Fibroblast of lung (primary cell): ENCODE measurements around the gene LANCL2. TPM values are rescaled to one million over a fixed set of nuclear protein-coding genes. Genes with fewer than 3 reads are reported as not detected.

Experiments used
- DNase-seq, 2 donors: peaks; one replicate each; pipeline versions ENCODE4 v3.0.0 to v3.0.0-alpha.2; 2010; ENCODE audit warnings: low read depth in 2 of 2
- H2AFZ ChIP-seq: 2 replicates; pipeline ENCODE4 v1.5.1; 2012; ENCODE audit warnings: low read length, control low read depth, inconsistent platforms
- H3K27ac ChIP-seq: 2 replicates; pipeline ENCODE4 v1.5.1; 2011; ENCODE audit warnings: low read length, control low read depth; ENCODE audit not compliant: insufficient read depth
- H3K27me3 ChIP-seq: 2 replicates; pipeline ENCODE4 v1.5.1; 2011; ENCODE audit warnings: mild to moderate bottlenecking, low read length; ENCODE audit not compliant: control insufficient read depth, insufficient read depth
- H3K36me3 ChIP-seq: 2 replicates; pipeline ENCODE4 v1.5.1; 2011; ENCODE audit warnings: low read length; ENCODE audit not compliant: control insufficient read depth, insufficient read depth
- H3K4me1 ChIP-seq: 2 replicates; pipeline ENCODE4 v1.5.1; 2011; ENCODE audit warnings: low read length; ENCODE audit not compliant: control insufficient read depth, insufficient read depth; ENCODE audit errors: extremely low read depth
- H3K4me2 ChIP-seq: 2 replicates; pipeline ENCODE4 v1.5.1; 2011; ENCODE audit warnings: low read length, control low read depth; ENCODE audit not compliant: insufficient read depth; ENCODE audit errors: extremely low read depth
- H3K4me3 ChIP-seq, 4 experiments: fragments of 200-600 bp in 1 of 4; sonication (generic) in 1 of 4; replicated peaks in 1 of 4; 2 replicates each; pipeline ENCODE4 v1.5.1; 2011 to 2016; ENCODE audit warnings: low read length in 4 of 4, low read depth in 3 of 4, mild to moderate bottlenecking in 3 of 4, control low read depth in 2 of 4, inconsistent platforms in 1 of 4, mixed read lengths in 1 of 4; ENCODE audit not compliant: insufficient read depth in 1 of 4; ENCODE audit errors: control extremely low read depth in 1 of 4
- H3K79me2 ChIP-seq: 2 replicates; pipeline ENCODE4 v1.5.1; 2012; ENCODE audit warnings: mild to moderate bottlenecking, low read length, inconsistent platforms; ENCODE audit not compliant: control insufficient read depth, insufficient read depth
- H3K9ac ChIP-seq: 2 replicates; pipeline ENCODE4 v1.5.1; 2011; ENCODE audit warnings: mild to moderate bottlenecking, low read length, control low read depth; ENCODE audit not compliant: insufficient read depth
- H3K9me3 ChIP-seq: 2 replicates; pipeline ENCODE4 v1.5.1; 2012; ENCODE audit warnings: low read depth, low read length; ENCODE audit not compliant: control insufficient read depth, insufficient read depth
- H4K20me1 ChIP-seq: 2 replicates; pipeline ENCODE4 v1.5.1; 2011; ENCODE audit warnings: low read length; ENCODE audit not compliant: control insufficient read depth, insufficient read depth; ENCODE audit errors: extremely low read depth
- EZH2 ChIP-seq: IDR thresholded peaks from 2 replicates; pipeline ENCODE4 v1.5.1; 2012; ENCODE audit warnings: low read length, control low read depth, mild to moderate bottlenecking; ENCODE audit errors: missing control alignments
- polyA plus RNA-seq, 2 donors: library from polyadenylated mRNA; depleted of rRNA in 1 of 2; stranded (reverse) in 1 of 2; unstranded in 1 of 2; fragments of >200 nt; gene quantifications; 2 replicates each; pipeline ENCODE4 v1.2.1, GENCODE V29; 2011 to 2012; ENCODE audit warnings: missing spikeins in 1 of 2
- total RNA-seq: library from RNA; depleted of rRNA; stranded (reverse); fragments of >200 nt; gene quantifications from 2 replicates; pipeline ENCODE4 v1.2.1, GENCODE V29; 2014
- TF ChIP-seq, protein P1 (sequence below), 2 donors: IDR thresholded peaks in 1 of 2; conservative IDR thresholded peaks in 1 of 2; 1 replicate in 1 of 2; 2 replicates in 1 of 2; pipeline ENCODE4 v1.5.1; 2011 to 2012; ENCODE audit warnings: low read length in 2 of 2, control low read depth in 1 of 2, inconsistent platforms in 1 of 2, low read depth in 1 of 2, mild to moderate bottlenecking in 1 of 2

The LANCL2 gene
- total and polyA plus RNA-seq, 2 donors (not counting 1 experiment from before 2014, with no cell fraction given): 8.9 to 15.0 TPM

DNA sequence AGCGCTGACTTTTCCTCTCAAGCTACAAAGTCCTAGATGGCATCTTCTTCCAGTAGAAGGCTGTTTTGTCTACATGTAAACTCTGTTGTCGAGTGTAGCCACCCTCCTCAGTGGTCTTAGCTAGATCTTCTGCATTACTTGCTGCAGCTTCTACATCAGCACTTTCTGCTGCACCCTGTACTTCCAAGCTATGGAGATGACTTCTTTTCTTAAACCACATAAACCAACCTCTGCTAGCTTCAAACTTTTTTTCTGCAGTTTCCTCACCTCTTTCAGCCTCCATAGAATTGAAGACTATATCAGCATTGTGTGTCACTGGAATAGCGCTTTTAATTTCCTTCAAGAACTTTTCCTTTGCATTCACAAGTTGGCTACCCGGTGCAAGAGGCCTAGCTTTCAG is 87.8 kb downstream of the LANCL2 start:
- Histone ChIP-seq H3K79me2 (no peaks in the 10 kb centered on the region), H4K20me1 (no peaks in the 10 kb centered on the region), H3K36me3 (no peaks in the 10 kb centered on the region), H3K4me2 (no peak overlapping the region), H3K27me3 (no peaks in the 10 kb centered on the region), H3K9me3 (no peaks in the 10 kb centered on the region), H3K27ac (no peak overlapping the region), H3K9ac (no peak overlapping the region), H3K4me1 (no peaks in the 10 kb centered on the region), H2AFZ (no peak overlapping the region), H3K4me3 (no peak overlapping the region)
- no peak for DNase-seq
- TF ChIP-seq, protein P1, sequence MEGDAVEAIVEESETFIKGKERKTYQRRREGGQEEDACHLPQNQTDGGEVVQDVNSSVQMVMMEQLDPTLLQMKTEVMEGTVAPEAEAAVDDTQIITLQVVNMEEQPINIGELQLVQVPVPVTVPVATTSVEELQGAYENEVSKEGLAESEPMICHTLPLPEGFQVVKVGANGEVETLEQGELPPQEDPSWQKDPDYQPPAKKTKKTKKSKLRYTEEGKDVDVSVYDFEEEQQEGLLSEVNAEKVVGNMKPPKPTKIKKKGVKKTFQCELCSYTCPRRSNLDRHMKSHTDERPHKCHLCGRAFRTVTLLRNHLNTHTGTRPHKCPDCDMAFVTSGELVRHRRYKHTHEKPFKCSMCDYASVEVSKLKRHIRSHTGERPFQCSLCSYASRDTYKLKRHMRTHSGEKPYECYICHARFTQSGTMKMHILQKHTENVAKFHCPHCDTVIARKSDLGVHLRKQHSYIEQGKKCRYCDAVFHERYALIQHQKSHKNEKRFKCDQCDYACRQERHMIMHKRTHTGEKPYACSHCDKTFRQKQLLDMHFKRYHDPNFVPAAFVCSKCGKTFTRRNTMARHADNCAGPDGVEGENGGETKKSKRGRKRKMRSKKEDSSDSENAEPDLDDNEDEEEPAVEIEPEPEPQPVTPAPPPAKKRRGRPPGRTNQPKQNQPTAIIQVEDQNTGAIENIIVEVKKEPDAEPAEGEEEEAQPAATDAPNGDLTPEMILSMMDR (conservative IDR thresholded peaks at IDR 0.05 in 1 of 2, IDR thresholded peaks at IDR 0.05 in 1 of 2; ENCODE audit: low read depth in 1 of 2, low read length in 2 of 2): no peak
- no peak for TF ChIP-seq EZH2

DNA sequence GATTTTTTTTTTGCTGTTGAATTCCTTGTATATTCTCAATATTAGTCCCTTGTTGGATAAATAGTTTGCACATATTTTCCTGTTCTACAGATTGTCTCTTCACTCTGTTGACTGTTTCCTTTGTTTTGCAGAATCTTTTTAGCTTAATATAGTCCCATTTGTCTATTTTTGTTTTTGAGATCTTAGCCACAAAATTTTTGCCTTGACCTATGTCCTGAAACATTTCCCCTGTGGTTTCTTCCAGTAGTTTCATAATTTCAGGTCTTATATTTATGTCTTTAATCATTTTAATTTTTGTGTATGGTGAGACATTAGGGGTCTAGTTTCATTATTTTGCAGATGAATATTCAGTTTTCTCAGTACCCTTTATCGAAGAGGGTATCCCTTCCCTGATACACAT is 92.7 kb downstream of the LANCL2 start:
- H3K4me2 ChIP-seq: no peak overlapping the region
- no peak for DNase-seq
- no peaks in the 10 kb centered on the region for H3K36me3 ChIP-seq
- H3K9me3 ChIP-seq: no peaks in the 10 kb centered on the region
- H3K9ac ChIP-seq: no peak overlapping the region
- H3K79me2 ChIP-seq: no peaks in the 10 kb centered on the region
- H2AFZ ChIP-seq: no peak overlapping the region
- no peaks in the 10 kb centered on the region for H4K20me1 ChIP-seq
- H3K4me3 ChIP-seq: no peak overlapping the region
- H3K27ac ChIP-seq: no peak overlapping the region
- no peaks in the 10 kb centered on the region for H3K4me1 ChIP-seq
- H3K27me3 ChIP-seq: no peaks in the 10 kb centered on the region
- no peak for TF ChIP-seq EZH2
- TF ChIP-seq, protein P1 (conservative IDR thresholded peaks at IDR 0.05 in 1 of 2, IDR thresholded peaks at IDR 0.05 in 1 of 2; ENCODE audit: low read depth in 1 of 2, low read length in 2 of 2): no peak

DNA sequence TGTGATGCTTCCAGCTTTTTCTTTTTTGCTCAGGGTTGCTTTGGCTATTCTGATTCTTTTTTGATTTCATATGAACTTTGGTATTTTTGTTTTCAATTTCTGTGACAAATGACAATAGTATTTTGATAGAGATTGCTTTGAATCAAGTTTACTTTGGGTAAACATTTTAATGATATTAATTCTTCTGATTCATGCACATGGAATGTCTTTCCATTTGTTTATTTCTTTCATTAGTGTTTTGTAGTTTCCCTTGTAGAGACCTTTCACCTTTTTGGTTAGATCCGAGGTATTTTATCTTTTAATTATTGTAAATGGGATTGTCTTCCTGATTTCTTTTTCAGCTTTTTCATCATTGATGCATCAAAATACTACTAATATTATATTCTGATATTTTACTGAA is 93.2 kb downstream of the LANCL2 start:
- H3K4me2 ChIP-seq: no peak overlapping the region
- no peak overlapping the region for H3K27ac ChIP-seq
- H3K4me1 ChIP-seq: no peaks in the 10 kb centered on the region
- H3K79me2 ChIP-seq: no peaks in the 10 kb centered on the region
- H3K27me3 ChIP-seq: no peaks in the 10 kb centered on the region
- no peaks in the 10 kb centered on the region for H3K9me3 ChIP-seq
- no peak overlapping the region for H3K4me3 ChIP-seq
- TF ChIP-seq EZH2: no peak
- TF ChIP-seq, protein P1 (conservative IDR thresholded peaks at IDR 0.05 in 1 of 2, IDR thresholded peaks at IDR 0.05 in 1 of 2; ENCODE audit: low read depth in 1 of 2, low read length in 2 of 2): no peak
- DNase-seq: no peak
- H3K9ac ChIP-seq: no peak overlapping the region
- no peaks in the 10 kb centered on the region for H4K20me1 ChIP-seq
- no peaks in the 10 kb centered on the region for H3K36me3 ChIP-seq
- no peak overlapping the region for H2AFZ ChIP-seq
